Tibial nerve (tissue), 4 donors: Measurements from ENCODE around the gene TMIGD2. TPM values are rescaled to one million over a fixed set of nuclear protein-coding genes. Genes with fewer than 3 reads are reported as not detected.

ENCODE experiments used
- DNase-seq, 2 donors: peaks; one replicate each; pipeline ENCODE4 v3.0.0-alpha.2; 2019; ENCODE audit warnings: low spot score in 2 of 2
- H3K27ac ChIP-seq, 4 donors: fragments of 200-600 bp; sonication (generic) in 3 of 4; one replicate each; pipeline ENCODE4 v1.5.1; 2017 to 2019; ENCODE audit warnings: mild to moderate bottlenecking in 1 of 4
- H3K27me3 ChIP-seq, 2 donors: fragments of 200-600 bp; sonication (generic) in 1 of 2; one replicate each; pipeline versions ENCODE4 v1.5.1 to v1.6.0; 2017 to 2019
- H3K36me3 ChIP-seq, 3 donors: fragments of 200-600 bp; sonication (generic); one replicate each; pipeline ENCODE4 v1.5.1; 2018 to 2019
- H3K4me1 ChIP-seq, 4 donors: fragments of 200-600 bp; sonication (generic) in 3 of 4; one replicate each; pipeline ENCODE4 v1.5.1; 2017 to 2019
- H3K4me3 ChIP-seq, 4 donors: fragments of 200-600 bp; sonication (generic) in 3 of 4; one replicate each; pipeline ENCODE4 v1.5.1; 2017 to 2019; ENCODE audit warnings: mild to moderate bottlenecking in 1 of 4, moderate library complexity in 1 of 4
- H3K9me3 ChIP-seq, 4 donors: fragments of 200-600 bp; sonication (generic) in 3 of 4; one replicate each; pipeline ENCODE4 v1.5.1; 2017 to 2019
- CTCF ChIP-seq, 5 experiments: fragments of 200-600 bp in 3 of 5; fragments of 450-650 bp in 2 of 5; sonication (generic) in 3 of 5; IDR thresholded peaks; one replicate each; pipeline ENCODE4 v1.5.1; 2016 to 2019; ENCODE audit warnings: antibody characterized with exemption in 5 of 5, mild to moderate bottlenecking in 3 of 5, moderate library complexity in 2 of 5
- EP300 ChIP-seq, 2 donors: sonication (generic); formaldehyde crosslinking; IDR thresholded peaks; one replicate each; pipeline ENCODE4 v1.6.1; 2017; ENCODE audit warnings: antibody characterized with exemption in 2 of 2, mild to moderate bottlenecking in 1 of 2
- POLR2A ChIP-seq, 2 donors: fragments of 450-650 bp; IDR thresholded peaks; one replicate each; pipeline ENCODE4 v1.6.1; 2017; ENCODE audit warnings: antibody characterized with exemption in 2 of 2, mild to moderate bottlenecking in 2 of 2, moderate library complexity in 2 of 2
- WGBS, 2 donors: methylation state at CpG; one replicate each; pipeline ENCODE4 v1.1.5; 2018; 5-methylcytosine and 5-hydroxymethylcytosine counted together
- total RNA-seq, 4 donors: library from RNA; depleted of rRNA; stranded (reverse); fragments of >200 nt; gene quantifications; one replicate each; pipeline ENCODE4 v1.1.0, GENCODE V29; 2016

TMIGD2 gene
- total RNA-seq, 4 donors from 2014 or later: 0.60 to 7.9 (median 1.2) TPM; not detected in 1

DNA sequence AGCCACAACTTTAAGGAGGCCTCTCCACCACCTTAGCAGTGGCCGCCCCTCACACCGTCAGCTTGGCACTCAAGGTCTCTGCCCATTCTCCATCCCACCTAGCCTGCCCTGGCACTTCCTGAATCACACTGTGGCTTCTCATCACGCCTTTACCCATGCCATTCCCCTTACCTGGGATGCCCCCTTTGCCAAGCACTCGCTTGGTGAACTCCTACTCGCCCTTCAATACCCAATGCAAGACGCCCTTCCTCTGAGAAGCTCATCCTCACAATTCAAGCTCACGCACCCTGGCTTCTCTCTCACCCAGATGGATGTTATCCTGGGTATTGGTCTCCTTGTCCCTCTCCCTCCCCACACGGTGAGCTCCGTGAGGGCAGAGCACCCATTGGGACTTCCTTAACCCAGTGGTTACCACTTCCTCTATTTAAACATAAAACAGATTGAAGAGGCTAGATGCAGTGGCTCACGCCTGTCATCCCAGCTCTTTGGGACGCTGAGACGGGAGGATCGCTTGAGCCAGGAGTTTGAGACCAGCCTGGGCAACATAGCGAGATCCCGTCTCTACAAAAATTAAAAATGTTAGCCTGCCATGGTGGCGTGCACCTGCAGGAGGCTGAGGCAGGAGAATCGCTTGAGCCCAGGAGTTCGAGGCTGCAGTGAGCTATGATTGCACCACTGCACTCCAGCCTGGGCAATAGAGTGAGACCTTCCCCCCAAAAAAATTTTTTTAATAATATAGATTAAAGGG is 35.8 kb downstream of the TMIGD2 start:
- no peak overlapping the region for H3K27ac ChIP-seq
- H3K4me1 ChIP-seq: peaks cover 0 to 3% (median 0%) of the 10 kb centered on the region in 4 donors
- no peak for DNase-seq
- peaks cover 2 to 98% (median 12%) of the 10 kb centered on the region in 3 donors for H3K36me3 ChIP-seq
- H3K9me3 ChIP-seq: no peaks in the 10 kb centered on the region
- TF ChIP-seq POLR2A (IDR thresholded peaks at IDR 0.05): no peak
- WGBS, 2 donors: 84 to 85% methylated on average over 18 of the region's 18 CpGs
- H3K27me3 ChIP-seq: no peaks in the 10 kb centered on the region
- H3K4me3 ChIP-seq: no peak overlapping the region

DNA sequence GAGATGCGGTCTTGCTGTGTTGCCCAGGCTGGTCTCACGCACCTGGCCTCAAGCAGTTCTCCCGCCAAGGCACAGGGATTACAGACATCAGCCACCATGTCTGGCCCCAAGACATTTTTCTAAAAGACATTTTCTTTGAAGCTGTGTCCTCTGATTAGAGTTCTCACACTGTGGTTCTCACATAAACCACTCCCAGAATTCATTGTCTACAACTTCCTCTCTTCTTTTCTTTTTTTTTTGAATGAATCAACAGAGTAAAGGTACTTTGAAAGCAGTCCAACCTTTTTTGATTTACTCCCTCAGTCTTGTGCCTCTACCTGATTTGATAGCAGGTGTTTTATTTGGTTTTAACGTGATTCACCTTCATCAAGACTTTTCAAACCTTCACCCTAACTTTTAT is 37.4 kb downstream of the TMIGD2 start:
- H3K27ac ChIP-seq: no peak overlapping the region
- peaks cover 0 to 10% (median 0%) of the 10 kb centered on the region in 4 donors for H3K4me1 ChIP-seq
- H3K27me3 ChIP-seq: no peaks in the 10 kb centered on the region
- 84 to 90% methylated on average over 4 of the region's 4 CpGs for WGBS, 2 donors
- H3K36me3 ChIP-seq: peaks cover 2 to 98% (median 23%) of the 10 kb centered on the region in 3 donors
- no peaks in the 10 kb centered on the region for H3K9me3 ChIP-seq
- no peak for TF ChIP-seq CTCF (IDR thresholded peaks at IDR 0.05)
- no peak for TF ChIP-seq EP300 (IDR thresholded peaks at IDR 0.05)
- no peak for TF ChIP-seq POLR2A (IDR thresholded peaks at IDR 0.05)
- H3K4me3 ChIP-seq: no peak overlapping the region
- no peak for DNase-seq

DNA sequence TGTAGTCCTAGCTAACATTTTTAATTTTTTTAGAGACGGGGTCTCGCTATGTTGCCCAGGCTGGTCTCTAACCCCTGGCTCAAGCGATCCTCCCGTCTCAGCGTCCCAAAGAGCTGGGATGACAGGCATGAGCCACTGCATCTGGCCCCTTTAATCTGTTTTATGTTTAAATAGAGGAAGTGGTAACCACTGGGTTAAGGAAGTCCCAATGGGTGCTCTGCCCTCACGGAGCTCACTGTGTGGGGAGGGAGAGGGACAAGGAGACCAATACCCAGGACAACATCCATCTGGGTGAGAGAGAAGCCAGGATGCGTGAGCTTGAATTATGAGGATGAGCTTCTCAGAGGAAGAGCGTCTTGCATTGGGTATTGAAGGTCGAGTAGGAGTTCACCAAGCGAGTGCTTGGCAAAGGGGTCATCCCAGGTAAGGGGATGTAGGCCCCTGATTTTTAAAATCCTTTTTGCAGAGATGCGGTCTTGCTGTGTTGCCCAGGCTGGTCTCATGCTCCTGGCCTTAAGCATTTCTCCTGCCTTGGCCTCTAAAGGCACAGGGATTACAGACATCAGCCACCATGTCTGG is 41.5 kb downstream of the TMIGD2 start:
- Histone ChIP-seq H3K36me3 (peaks cover 2 to 98% (median 40%) of the 10 kb centered on the region in 3 donors), H3K4me1 (peaks cover 0 to 7% (median 0%) of the 10 kb centered on the region in 4 donors), H3K27me3 (no peaks in the 10 kb centered on the region), H3K27ac (no peak overlapping the region), H3K4me3 (no peak overlapping the region), H3K9me3 (peaks cover 0 to 7% (median 0%) of the 10 kb centered on the region in 4 donors)
- TF ChIP-seq EP300 (IDR thresholded peaks at IDR 0.05): no peak
- TF ChIP-seq CTCF (IDR thresholded peaks at IDR 0.05): no peak
- no peak for TF ChIP-seq POLR2A (IDR thresholded peaks at IDR 0.05)
- 85 to 95% methylated on average over 9 to 11 of the region's 11 CpGs for WGBS, 2 donors
- no peak for DNase-seq

DNA sequence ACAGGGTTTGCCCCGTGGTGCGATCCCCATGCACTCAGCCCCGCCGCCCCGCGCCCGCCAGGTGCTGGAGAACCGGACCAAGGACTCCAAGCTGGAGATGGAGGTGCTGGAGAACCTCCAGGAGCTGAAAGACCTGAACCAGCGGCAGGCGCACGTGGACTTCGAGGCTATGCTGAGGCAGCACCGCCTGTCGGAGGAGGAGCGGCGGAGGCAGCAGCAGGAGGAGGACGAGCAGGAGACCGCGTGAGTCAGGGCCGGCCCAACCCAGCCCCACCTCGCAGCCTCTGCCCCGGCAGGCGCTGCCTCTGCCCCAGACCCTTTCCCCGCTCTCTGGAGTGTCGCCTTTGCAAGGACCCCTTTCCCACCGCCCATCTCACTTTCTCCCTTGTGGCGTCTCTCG is 44.0 kb downstream of the TMIGD2 start:
- Histone ChIP-seq H3K27me3 (no peaks in the 10 kb centered on the region), H3K4me3 (no peak overlapping the region), H3K4me1 (peaks cover 0 to 7% (median 0%) of the 10 kb centered on the region in 4 donors), H3K9me3 (peaks cover 0 to 7% (median 0%) of the 10 kb centered on the region in 4 donors), H3K36me3 (peaks cover 2 to 100% (median 42%) of the 10 kb centered on the region in 3 donors), H3K27ac (no peak overlapping the region)
- 92% methylated on average over 26 to 28 of the region's 28 CpGs for WGBS, 2 donors
- no peak for DNase-seq
- TF ChIP-seq POLR2A (IDR thresholded peaks at IDR 0.05): no peak
- no peak for TF ChIP-seq EP300 (IDR thresholded peaks at IDR 0.05)
- TF ChIP-seq CTCF (IDR thresholded peaks at IDR 0.05): no peak

- 82 to 89% methylated on average over 6 of the region's 6 CpGs for WGBS, 2 donors
- Histone ChIP-seq H3K27me3 (no peaks in the 10 kb centered on the region), H3K4me3 (no peak overlapping the region), H3K27ac (no peak overlapping the region), H3K4me1 (peaks cover 0 to 7% (median 0%) of the 10 kb centered on the region in 4 donors), H3K36me3 (peaks cover 2 to 100% (median 42%) of the 10 kb centered on the region in 3 donors), H3K9me3 (peaks cover 0 to 7% (median 0%) of the 10 kb centered on the region in 4 donors)
- TF ChIP-seq POLR2A (IDR thresholded peaks at IDR 0.05) (no peak), EP300 (IDR thresholded peaks at IDR 0.05) (no peak), CTCF (IDR thresholded peaks at IDR 0.05) (no peak)
- DNase-seq: no peak
Measured at GRCh38 chr19:4257025-4257424, 45.2 kb downstream of the TMIGD2 start.
